Cardiac muscle cell (in vitro differentiated cells and primary cell): ENCODE data around the gene PARVB. TPM values are rescaled to one million over a fixed set of nuclear protein-coding genes. Genes with fewer than 3 reads are reported as not detected.

Experiments
- DNase-seq, 2 donors: peaks; one replicate each; pipeline versions ENCODE4 v3.0.0 to v3.0.0-alpha.2; 2010 to 2017; ENCODE audit warnings: low read depth in 1 of 2, low spot score in 1 of 2
- H3K27ac ChIP-seq: fragments of 200-600 bp; sonication (generic); 2 replicates; pipeline ENCODE4 v1.5.1; 2016
- H3K27me3 ChIP-seq: fragments of 200-600 bp; sonication (generic); 2 replicates; pipeline ENCODE4 v1.6.0; 2016; ENCODE audit warnings: control low read depth
- H3K36me3 ChIP-seq: fragments of 200-600 bp; sonication (generic); 2 replicates; pipeline ENCODE4 v1.5.1; 2016; ENCODE audit warnings: control low read depth
- H3K4me1 ChIP-seq: fragments of 200-600 bp; sonication (generic); 2 replicates; pipeline ENCODE4 v1.8.1; 2017; ENCODE audit warnings: low read depth, mild to moderate bottlenecking, mixed run types
- H3K4me3 ChIP-seq: fragments of 200-600 bp; sonication (generic); 2 replicates; pipeline ENCODE4 v1.5.1; 2016; ENCODE audit warnings: mild to moderate bottlenecking
- H3K9me3 ChIP-seq: fragments of 200-600 bp; sonication (generic); 2 replicates; pipeline ENCODE4 v1.5.1; 2017; ENCODE audit warnings: low read depth, mild to moderate bottlenecking, control low read depth
- polyA plus RNA-seq: library from polyadenylated mRNA; unstranded; fragments of >200 nt; fragmentation: Nextera tagmentation; extraction: Ambion mirVana; gene quantifications from 2 replicates; pipeline ENCODE4 v1.2.1, GENCODE V29; 2016
- total RNA-seq: library from RNA; depleted of rRNA; stranded (reverse); fragments of >200 nt; gene quantifications from 2 replicates; pipeline ENCODE4 v1.2.3, GENCODE V29; 2016
- TF ChIP-seq, protein P1 (sequence below): IDR thresholded peaks from 2 replicates; pipeline ENCODE4 v1.5.1; 2012; ENCODE audit warnings: low read depth, mild to moderate bottlenecking, low read length

The PARVB gene
- total and polyA plus RNA-seq, 2 experiments from 2014 or later = 30.6 to 46.0 TPM

- no peak overlapping the region for H3K27ac ChIP-seq
- no peak overlapping the region for H3K4me3 ChIP-seq
- no peak for DNase-seq
Measured at GRCh38 chr22:44181912-44182587, 157.9 kb downstream of the PARVB start.

DNA sequence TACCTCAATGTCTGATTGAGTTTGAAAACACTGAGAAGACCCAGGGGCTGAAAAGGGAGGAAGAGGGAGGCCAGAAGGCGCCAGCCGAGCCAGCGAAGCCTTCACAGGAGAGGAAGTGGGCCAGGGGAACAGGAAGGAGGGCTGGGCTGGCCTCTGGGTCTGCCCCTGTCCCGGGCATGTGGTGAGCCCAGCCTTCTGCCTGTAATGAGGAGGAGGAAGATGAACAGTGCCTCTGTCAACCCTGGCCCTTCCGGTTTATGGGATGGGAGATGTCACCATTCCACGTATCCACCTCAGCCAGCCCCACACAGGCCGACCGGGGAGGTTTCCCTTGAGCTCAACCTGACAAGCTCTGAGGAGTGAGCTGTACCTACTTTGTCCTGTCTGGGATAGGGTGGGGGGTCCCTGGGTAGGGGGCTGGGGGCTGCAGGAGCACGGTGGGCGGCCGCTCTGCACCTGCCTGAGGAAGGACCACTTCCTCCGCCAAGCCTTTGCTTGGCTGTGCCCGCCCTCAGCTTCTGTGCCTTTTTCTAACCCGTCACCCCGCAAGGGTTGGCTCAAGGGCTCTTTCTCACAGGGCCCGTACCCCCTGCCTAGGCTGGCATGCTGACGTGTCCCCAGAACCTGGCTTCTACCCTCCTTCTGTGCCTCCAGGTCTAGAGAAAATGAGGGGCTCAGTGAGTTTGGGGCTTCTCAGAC is 158.6 kb downstream of the PARVB start:
- H3K27ac ChIP-seq = no peak overlapping the region
- no peaks in the 10 kb centered on the region for H3K4me1 ChIP-seq
- no peaks in the 10 kb centered on the region for H3K27me3 ChIP-seq
- H3K36me3 ChIP-seq = no peaks in the 10 kb centered on the region
- no peaks in the 10 kb centered on the region for H3K9me3 ChIP-seq
- DNase-seq = no peak
- H3K4me3 ChIP-seq = no peak overlapping the region
- TF ChIP-seq, protein P1, sequence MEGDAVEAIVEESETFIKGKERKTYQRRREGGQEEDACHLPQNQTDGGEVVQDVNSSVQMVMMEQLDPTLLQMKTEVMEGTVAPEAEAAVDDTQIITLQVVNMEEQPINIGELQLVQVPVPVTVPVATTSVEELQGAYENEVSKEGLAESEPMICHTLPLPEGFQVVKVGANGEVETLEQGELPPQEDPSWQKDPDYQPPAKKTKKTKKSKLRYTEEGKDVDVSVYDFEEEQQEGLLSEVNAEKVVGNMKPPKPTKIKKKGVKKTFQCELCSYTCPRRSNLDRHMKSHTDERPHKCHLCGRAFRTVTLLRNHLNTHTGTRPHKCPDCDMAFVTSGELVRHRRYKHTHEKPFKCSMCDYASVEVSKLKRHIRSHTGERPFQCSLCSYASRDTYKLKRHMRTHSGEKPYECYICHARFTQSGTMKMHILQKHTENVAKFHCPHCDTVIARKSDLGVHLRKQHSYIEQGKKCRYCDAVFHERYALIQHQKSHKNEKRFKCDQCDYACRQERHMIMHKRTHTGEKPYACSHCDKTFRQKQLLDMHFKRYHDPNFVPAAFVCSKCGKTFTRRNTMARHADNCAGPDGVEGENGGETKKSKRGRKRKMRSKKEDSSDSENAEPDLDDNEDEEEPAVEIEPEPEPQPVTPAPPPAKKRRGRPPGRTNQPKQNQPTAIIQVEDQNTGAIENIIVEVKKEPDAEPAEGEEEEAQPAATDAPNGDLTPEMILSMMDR = no peak

More at GRCh38 chr22:44181912-44182587, 157.9 kb downstream of the PARVB start:
- no peaks in the 10 kb centered on the region for H3K4me1 ChIP-seq
- H3K27me3 ChIP-seq = no peaks in the 10 kb centered on the region
- no peaks in the 10 kb centered on the region for H3K9me3 ChIP-seq
- TF ChIP-seq, protein P1 = no peak
- no peaks in the 10 kb centered on the region for H3K36me3 ChIP-seq

- Histone ChIP-seq H3K4me3 (no peak overlapping the region), H3K4me1 (no peaks in the 10 kb centered on the region), H3K27ac (no peak overlapping the region), H3K27me3 (no peaks in the 10 kb centered on the region), H3K36me3 (no peaks in the 10 kb centered on the region), H3K9me3 (no peaks in the 10 kb centered on the region)
- no peak for DNase-seq
- TF ChIP-seq, protein P1 = no peak
Measured at GRCh38 chr22:44183287-44183588, 159.1 kb downstream of the PARVB start.

DNA sequence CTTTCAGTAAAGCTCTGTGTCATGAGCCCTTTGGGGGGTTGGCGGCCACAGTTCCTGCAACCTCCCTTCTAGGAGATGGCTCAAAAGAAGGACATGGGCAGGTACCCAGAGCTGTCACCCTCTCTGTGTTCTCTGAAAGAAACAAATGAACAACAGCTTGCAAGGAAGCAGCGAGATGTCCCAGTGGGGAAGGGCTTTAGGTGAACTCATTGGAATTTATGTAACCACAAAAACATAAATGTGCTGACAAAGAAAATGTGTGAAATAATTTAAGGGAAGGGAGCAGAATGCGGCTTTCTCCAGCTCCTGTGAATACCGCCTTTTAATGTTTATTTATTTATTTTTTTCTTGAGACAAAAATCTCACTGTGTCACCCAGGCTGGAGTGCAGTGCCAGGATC is 159.9 kb downstream of the PARVB start:
- H3K9me3 ChIP-seq = no peaks in the 10 kb centered on the region
- H3K27ac ChIP-seq = no peak overlapping the region
- no peak for DNase-seq
- H3K4me1 ChIP-seq = no peaks in the 10 kb centered on the region
- TF ChIP-seq, protein P1 = no peak
- H3K27me3 ChIP-seq = no peaks in the 10 kb centered on the region
- H3K4me3 ChIP-seq = no peak overlapping the region
- no peaks in the 10 kb centered on the region for H3K36me3 ChIP-seq

DNA sequence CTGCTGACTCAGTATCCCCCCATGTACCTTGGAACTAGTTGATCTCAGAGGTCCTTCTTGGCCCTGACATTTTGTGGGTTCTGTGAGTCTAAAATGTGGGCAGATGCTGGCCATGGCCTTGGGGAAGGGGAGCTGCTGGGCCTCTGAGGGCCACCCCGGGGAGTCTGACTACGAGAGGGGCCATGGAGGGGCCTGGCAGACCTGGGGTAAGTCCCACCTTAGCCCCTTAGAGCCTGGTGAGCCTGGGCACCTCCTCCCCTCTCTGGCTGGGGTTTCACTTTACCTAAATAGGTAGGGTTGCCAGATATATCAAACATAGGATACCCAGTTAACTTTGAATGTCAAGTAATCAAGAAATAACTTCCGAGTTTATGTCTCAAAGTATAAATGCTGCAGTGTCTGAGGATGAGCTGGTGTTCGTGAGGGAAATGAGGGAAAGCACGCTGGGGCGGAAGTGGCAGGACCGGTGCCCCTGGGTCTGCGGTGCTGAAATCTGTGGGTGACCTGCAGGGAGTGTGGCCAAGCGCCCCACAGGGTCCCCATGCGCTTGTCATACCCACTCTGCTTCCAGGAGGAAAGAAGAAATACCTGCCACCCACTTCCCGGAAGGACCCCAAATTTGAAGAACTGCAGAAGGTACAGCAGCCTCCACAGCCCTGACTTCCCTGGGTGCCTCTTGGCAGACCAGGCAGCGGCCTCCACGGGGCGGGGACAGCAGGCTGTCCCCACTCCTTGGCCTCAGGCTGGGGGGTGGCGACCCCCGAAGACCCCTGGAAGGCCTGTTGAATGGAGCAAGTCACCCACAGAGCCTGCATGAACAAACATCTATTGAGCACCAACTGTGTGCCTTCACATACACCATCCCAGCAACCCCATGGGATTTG is 161.4 kb downstream of the PARVB start:
- no peak for DNase-seq
- Histone ChIP-seq H3K4me1 (no peaks in the 10 kb centered on the region), H3K27me3 (no peaks in the 10 kb centered on the region), H3K36me3 (no peaks in the 10 kb centered on the region), H3K9me3 (no peaks in the 10 kb centered on the region), H3K4me3 (no peak overlapping the region), H3K27ac (no peak overlapping the region)
- TF ChIP-seq, protein P1 = no peak
